Hepatocyte (in vitro differentiated cells): ENCODE measurements around the gene SPZ1.

Experiments used
- CTCF ChIP-seq: fragments of 200-600 bp; sonication (generic); IDR thresholded peaks from 2 replicates; pipeline ENCODE4 v1.5.1; 2016; ENCODE audit warnings: antibody characterized with exemption, mild to moderate bottlenecking; ENCODE audit not compliant: poor library complexity
- EZH2 ChIP-seq: fragments of 200-600 bp; sonication (generic); IDR thresholded peaks from 2 replicates; pipeline ENCODE4 v1.6.1; 2016; ENCODE audit warnings: antibody characterized with exemption, mild to moderate bottlenecking, borderline replicate concordance

DNA sequence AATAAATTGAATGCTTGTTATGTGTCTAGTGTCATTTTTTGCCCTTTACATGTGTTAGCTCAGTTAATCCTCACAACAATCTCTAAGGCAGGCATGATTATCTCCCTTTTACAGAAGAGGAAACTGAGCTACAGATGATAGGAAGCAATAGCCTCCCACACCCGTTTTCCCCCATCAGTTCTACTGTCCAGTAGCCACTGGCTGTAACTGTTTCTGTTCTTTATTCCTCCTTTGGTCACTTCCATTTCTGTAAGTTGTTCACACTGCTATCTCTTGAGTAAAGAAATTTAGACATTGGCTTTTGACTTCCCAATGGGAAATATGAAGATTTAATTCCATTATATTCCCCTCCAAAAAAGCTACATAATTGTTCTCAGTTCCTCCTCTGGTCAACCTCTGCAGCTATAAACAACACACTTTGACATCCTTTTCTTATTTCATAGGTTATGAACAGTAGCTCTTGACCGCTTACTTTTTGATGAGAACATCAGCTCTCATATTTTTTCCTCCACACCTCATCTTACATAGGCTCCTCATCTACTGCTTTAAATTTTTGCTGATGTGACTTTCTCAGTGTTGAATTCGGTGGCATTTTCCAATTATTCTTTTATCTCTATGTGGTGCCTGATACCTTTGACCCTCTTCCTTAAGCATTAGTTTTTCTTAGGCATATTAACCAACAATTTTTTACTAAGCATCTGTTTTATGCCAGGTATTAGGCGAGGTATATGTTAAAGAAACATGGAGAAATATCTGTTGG, 21.4 kb downstream of the SPZ1 start:
- TF ChIP-seq CTCF (no peak), EZH2 (no peak)
